Gastrocnemius medialis (tissue), 4 donors: ENCODE results near the gene STK39.

Experiments used
- CTCF ChIP-seq, 5 experiments: fragments of 450-650 bp in 3 of 5; fragments of 200-600 bp in 2 of 5; sonication (generic) in 2 of 5; IDR thresholded peaks in 4 of 5; conservative IDR thresholded peaks in 1 of 5; 1 replicate in 4 of 5; 2 replicates in 1 of 5; pipeline ENCODE4 v1.5.1; 2016 to 2019; ENCODE audit warnings: antibody characterized with exemption in 5 of 5, mild to moderate bottlenecking in 3 of 5, moderate library complexity in 3 of 5
- POLR2A ChIP-seq, 2 donors: fragments of 450-650 bp; IDR thresholded peaks; one replicate each; pipeline ENCODE4 v1.6.1; 2017; ENCODE audit warnings: antibody characterized with exemption in 2 of 2, mild to moderate bottlenecking in 2 of 2, moderate library complexity in 2 of 2

- TF ChIP-seq POLR2A (IDR thresholded peaks at IDR 0.05) = no peak
- no peak for TF ChIP-seq CTCF (IDR thresholded peaks at IDR 0.05 in 4 of 5, conservative IDR thresholded peaks at IDR 0.05 in 1 of 5)
Measured at GRCh38 chr2:167980439-167980838, 267.0 kb downstream of the STK39 start.
